ENCODE data around the gene PIK3CG. TPM values are rescaled to one million over a fixed set of nuclear protein-coding genes. Genes with fewer than 3 reads are reported as not detected.

Gene PIK3CG
- total RNA-seq, 2 donors from 2014 or later: 0.11 TPM; not detected in 1

- TF ChIP-seq CTCF (conservative IDR thresholded peaks at IDR 0.05): no peak
- H3K4me3 ChIP-seq (ENCODE audit: low read length): no peak overlapping the region
- H3K9me3 ChIP-seq (ENCODE audit: control insufficient read depth, low read length): no peaks in the 10 kb centered on the region
- H3K36me3 Mint-ChIP-seq (ENCODE audit: low read depth): no peaks in the 10 kb centered on the region
- H3K36me3 ChIP-seq (ENCODE audit: control insufficient read depth, insufficient read depth, low read length): no peaks in the 10 kb centered on the region
- DNase-seq: no peak
- H3K4me1 ChIP-seq (ENCODE audit: control insufficient read depth, insufficient read depth, low read length): peaks cover 4% of the 10 kb centered on the region
- no peak overlapping the region for H3K4me3 Mint-ChIP-seq
- no peak overlapping the region for H3K27ac ChIP-seq (ENCODE audit: low read depth, low read length)
- peaks cover 12% of the 10 kb centered on the region for H3K4me1 Mint-ChIP-seq
- no peak overlapping the region for H3K9ac ChIP-seq (ENCODE audit: extremely low read depth, low read length, poor library complexity, severe bottlenecking)
- WGBS, 2 experiments (ENCODE audit: insufficient coverage in 1 of 2, insufficient read length in 1 of 2): 94 to 95% methylated on average over 6 of the region's 6 CpGs
- H3K9me3 Mint-ChIP-seq: peaks cover 14% of the 10 kb centered on the region
- peaks cover 3% of the 10 kb centered on the region for H3K27me3 Mint-ChIP-seq (ENCODE audit: insufficient read depth)
- no peaks in the 10 kb centered on the region for H3K27me3 ChIP-seq (ENCODE audit: control insufficient read depth, insufficient read depth, low read length, poor library complexity, severe bottlenecking)
- no peak overlapping the region for H3K27ac Mint-ChIP-seq
Observed at GRCh38 chr7:106872763-106873162, 7.7 kb downstream of the PIK3CG start.

GRCh38 chr7:106874076-106874475 is 9.0 kb downstream of the PIK3CG start:
- no peak overlapping the region for H3K4me3 ChIP-seq (ENCODE audit: low read length)
- peaks cover 12% of the 10 kb centered on the region for H3K4me1 Mint-ChIP-seq
- H3K4me1 ChIP-seq (ENCODE audit: control insufficient read depth, insufficient read depth, low read length): peaks cover 4% of the 10 kb centered on the region
- no peaks in the 10 kb centered on the region for H3K27me3 ChIP-seq (ENCODE audit: control insufficient read depth, insufficient read depth, low read length, poor library complexity, severe bottlenecking)
- no peaks in the 10 kb centered on the region for H3K36me3 ChIP-seq (ENCODE audit: control insufficient read depth, insufficient read depth, low read length)
- no peak overlapping the region for H3K4me3 Mint-ChIP-seq
- no peaks in the 10 kb centered on the region for H3K27me3 Mint-ChIP-seq (ENCODE audit: insufficient read depth)
- H3K9ac ChIP-seq (ENCODE audit: extremely low read depth, low read length, poor library complexity, severe bottlenecking): no peak overlapping the region
- H3K9me3 Mint-ChIP-seq: peaks cover 11% of the 10 kb centered on the region
- no peaks in the 10 kb centered on the region for H3K9me3 ChIP-seq (ENCODE audit: control insufficient read depth, low read length)
- H3K36me3 Mint-ChIP-seq (ENCODE audit: low read depth): no peaks in the 10 kb centered on the region
- TF ChIP-seq CTCF (conservative IDR thresholded peaks at IDR 0.05): no peak
- DNase-seq: no peak
- H3K27ac ChIP-seq (ENCODE audit: low read depth, low read length): no peak overlapping the region
- no peak overlapping the region for H3K27ac Mint-ChIP-seq

GRCh38 chr7:106875508-106875907 is 10.4 kb downstream of the PIK3CG start:
- Mint-ChIP-seq H3K4me3 (no peak overlapping the region), H3K4me1 (peaks cover 12% of the 10 kb centered on the region), H3K36me3 (ENCODE audit: low read depth) (no peaks in the 10 kb centered on the region), H3K9me3 (peaks cover 11% of the 10 kb centered on the region), H3K27me3 (ENCODE audit: insufficient read depth) (no peaks in the 10 kb centered on the region), H3K27ac (no peak overlapping the region)
- Histone ChIP-seq H3K4me3 (ENCODE audit: low read length) (no peak overlapping the region), H3K9me3 (ENCODE audit: control insufficient read depth, low read length) (no peaks in the 10 kb centered on the region), H3K27ac (ENCODE audit: low read depth, low read length) (no peak overlapping the region), H3K4me1 (ENCODE audit: control insufficient read depth, insufficient read depth, low read length) (peaks cover 4% of the 10 kb centered on the region), H3K9ac (ENCODE audit: extremely low read depth, low read length, poor library complexity, severe bottlenecking) (no peak overlapping the region), H3K36me3 (ENCODE audit: control insufficient read depth, insufficient read depth, low read length) (no peaks in the 10 kb centered on the region), H3K27me3 (ENCODE audit: control insufficient read depth, insufficient read depth, low read length, poor library complexity, severe bottlenecking) (no peaks in the 10 kb centered on the region)
- 100% methylated on average over 1 of the region's 1 CpG for WGBS, 2 experiments (ENCODE audit: insufficient coverage in 1 of 2, insufficient read length in 1 of 2)
- DNase-seq: no peak
- TF ChIP-seq CTCF (conservative IDR thresholded peaks at IDR 0.05): no peak

All from endodermal cell (in vitro differentiated cells).